OCI-LY1 (cell line): Measurements from ENCODE around the gene KRT23.

Experiments
- EZH2 ChIP-seq: fragments of 200-600 bp; sonication (generic), shearing (Covaris generic); IDR thresholded peaks from 2 replicates; pipeline ENCODE4 v1.8.0; 2017; ENCODE audit warnings: borderline replicate concordance, mixed run types, mild to moderate bottlenecking, antibody characterized with exemption, low read length, moderate library complexity, mixed read lengths
- TF ChIP-seq, protein P1 (sequence below): fragments of 200-600 bp; sonication (generic), shearing (Covaris generic); IDR thresholded peaks from 2 replicates; pipeline ENCODE4 v1.5.1; 2017; ENCODE audit warnings: mild to moderate bottlenecking, antibody characterized with exemption, low read length, moderate library complexity, mixed read lengths

- TF ChIP-seq, protein P1, sequence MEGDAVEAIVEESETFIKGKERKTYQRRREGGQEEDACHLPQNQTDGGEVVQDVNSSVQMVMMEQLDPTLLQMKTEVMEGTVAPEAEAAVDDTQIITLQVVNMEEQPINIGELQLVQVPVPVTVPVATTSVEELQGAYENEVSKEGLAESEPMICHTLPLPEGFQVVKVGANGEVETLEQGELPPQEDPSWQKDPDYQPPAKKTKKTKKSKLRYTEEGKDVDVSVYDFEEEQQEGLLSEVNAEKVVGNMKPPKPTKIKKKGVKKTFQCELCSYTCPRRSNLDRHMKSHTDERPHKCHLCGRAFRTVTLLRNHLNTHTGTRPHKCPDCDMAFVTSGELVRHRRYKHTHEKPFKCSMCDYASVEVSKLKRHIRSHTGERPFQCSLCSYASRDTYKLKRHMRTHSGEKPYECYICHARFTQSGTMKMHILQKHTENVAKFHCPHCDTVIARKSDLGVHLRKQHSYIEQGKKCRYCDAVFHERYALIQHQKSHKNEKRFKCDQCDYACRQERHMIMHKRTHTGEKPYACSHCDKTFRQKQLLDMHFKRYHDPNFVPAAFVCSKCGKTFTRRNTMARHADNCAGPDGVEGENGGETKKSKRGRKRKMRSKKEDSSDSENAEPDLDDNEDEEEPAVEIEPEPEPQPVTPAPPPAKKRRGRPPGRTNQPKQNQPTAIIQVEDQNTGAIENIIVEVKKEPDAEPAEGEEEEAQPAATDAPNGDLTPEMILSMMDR = no peak
- TF ChIP-seq EZH2 = no peak
Observed at GRCh38 chr17:40901981-40902474, 35.4 kb downstream of the KRT23 start.
